CD1c-positive myeloid dendritic cell (primary cell): ENCODE measurements around the gene HRH1.
"Not testable (repeated sequence)": the region's sequence is repeated elsewhere in the genome, so short reads cannot be mapped to it uniquely, and the experiment has no call there.

ENCODE experiments used
- DNase-seq: peaks from one replicate; pipeline ENCODE4 v3.0.0-alpha.2; 2016; ENCODE audit errors: extremely low spot score

Gene HRH1

DNA sequence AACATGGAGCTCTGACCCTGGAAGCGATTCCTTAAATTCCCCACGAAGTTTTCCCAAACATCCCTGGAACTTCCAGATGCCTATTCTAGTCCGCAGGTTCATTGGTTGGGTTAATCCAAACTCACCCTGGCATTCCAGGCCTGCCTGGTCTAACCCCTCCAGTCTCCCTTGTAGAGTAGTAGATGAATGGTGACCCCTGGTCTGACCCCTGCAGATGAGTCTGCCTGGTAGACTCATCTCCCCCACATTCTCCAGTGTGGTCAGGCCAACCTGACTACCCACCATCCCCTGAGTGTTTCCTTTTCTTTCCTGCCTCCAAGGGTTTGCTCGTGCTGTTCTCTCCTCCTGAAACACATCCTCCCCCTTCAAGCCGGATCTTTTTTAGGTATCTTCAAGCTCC, 10.8 kb upstream of the HRH1 start:
- no peak for DNase-seq

GRCh38 chr3:11144996-11145395, 9.3 kb upstream of the HRH1 start:
- DNase-seq: no peak

DNA sequence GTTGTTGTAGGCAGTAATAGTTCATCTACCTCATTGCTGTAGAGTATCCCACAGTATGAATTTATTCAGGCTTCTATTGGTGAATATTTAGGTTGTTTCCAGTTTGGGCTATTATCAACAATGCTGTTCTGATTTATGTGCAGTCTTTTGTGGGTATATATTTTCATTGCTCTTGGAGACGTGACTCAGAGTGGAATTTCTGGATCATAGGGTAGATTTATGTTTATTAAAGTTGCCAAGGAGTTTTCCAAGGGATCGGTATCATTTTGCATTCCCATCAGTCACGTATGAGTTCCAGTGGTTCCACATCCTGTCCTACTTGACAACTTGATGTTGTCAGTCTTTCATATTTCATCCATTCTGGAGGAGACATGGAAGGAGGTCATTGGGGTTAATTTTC, 8.4 kb upstream of the HRH1 start:
- DNase-seq: no peak

- no peak for DNase-seq
Observed at GRCh38 chr3:11146773-11147660, 7.3 kb upstream of the HRH1 start.

DNA sequence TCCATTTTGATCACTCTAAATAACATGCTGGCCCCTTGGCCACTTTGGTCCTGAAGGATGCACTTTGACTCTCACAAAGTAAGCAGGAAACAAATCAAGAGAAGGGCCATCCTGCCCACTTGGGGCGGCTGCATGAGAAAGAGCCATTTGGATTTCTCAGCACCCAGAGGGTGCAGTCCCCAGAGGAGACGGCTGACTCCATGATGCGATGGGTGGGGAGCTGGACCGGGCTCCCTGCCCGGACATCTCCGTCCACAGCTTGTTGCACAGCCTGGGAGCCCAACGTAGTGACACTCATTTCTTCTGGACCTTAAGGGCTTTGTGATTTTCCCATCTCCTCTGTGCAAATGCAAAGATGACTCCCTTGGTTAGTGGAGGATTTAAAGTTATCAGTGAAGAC, 4.0 kb upstream of the HRH1 start:
- DNase-seq: no peak

- DNase-seq: peak; percentile 38
Observed at GRCh38 chr3:11152301-11152700, 2.0 kb upstream of the HRH1 start.

- peak; percentile 6 for DNase-seq
Observed at GRCh38 chr3:11154953-11155325, 646 bp downstream of the HRH1 start.

GRCh38 chr3:11155341-11156025, 1.2 kb downstream of the HRH1 start:
- DNase-seq: peak; percentile 50

DNA sequence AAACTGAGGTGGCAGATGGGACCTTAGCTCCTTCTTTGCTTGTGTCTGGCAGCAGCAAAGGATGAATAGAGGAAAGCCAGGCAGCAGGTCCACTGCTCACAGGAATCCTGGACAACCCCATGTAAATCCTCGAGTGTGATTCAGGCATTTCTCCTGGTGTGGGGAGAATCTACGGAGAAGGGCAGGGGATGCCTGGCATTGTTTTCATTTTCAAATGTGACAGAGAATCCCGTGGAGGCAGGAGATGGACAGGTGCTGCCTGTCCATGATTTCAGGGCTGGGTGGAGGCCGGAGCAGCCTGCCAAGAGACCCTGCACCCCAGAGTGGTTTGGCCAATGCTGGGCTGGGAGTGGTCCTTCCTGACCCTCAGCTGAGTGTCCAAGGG, 1.7 kb downstream of the HRH1 start:
- DNase-seq: no peak

DNA sequence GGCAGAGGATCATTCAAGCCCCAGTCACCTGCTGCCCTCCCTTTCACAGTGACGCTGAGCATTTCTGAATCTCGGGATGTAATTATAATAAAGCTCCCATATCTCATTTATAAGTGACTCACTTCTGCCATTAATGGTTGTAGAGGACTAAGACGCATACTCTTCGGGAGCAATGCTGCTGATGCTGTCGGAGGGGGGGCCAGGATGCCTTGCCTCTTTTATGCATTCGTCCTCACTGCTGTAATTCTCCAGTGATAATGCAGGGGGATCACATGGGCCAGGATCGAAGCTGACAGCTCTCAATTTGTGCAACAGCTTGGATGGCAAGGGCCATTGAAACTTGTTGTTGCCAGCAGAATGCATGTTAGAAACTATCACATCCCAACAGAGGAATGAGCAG, 3.1 kb downstream of the HRH1 start:
- DNase-seq: no peak

GRCh38 chr3:11159421-11159904, 5.2 kb downstream of the HRH1 start:
- peak; percentile 90 for DNase-seq

GRCh38 chr3:11161666-11162065, 7.4 kb downstream of the HRH1 start:
- no peak for DNase-seq

- no peak for DNase-seq
Observed at GRCh38 chr3:11162401-11163345, 8.4 kb downstream of the HRH1 start.

- no peak for DNase-seq
Observed at GRCh38 chr3:11164607-11165006, 10.3 kb downstream of the HRH1 start.

- DNase-seq: no peak
Observed at GRCh38 chr3:11165476-11165875, 11.2 kb downstream of the HRH1 start.

DNA sequence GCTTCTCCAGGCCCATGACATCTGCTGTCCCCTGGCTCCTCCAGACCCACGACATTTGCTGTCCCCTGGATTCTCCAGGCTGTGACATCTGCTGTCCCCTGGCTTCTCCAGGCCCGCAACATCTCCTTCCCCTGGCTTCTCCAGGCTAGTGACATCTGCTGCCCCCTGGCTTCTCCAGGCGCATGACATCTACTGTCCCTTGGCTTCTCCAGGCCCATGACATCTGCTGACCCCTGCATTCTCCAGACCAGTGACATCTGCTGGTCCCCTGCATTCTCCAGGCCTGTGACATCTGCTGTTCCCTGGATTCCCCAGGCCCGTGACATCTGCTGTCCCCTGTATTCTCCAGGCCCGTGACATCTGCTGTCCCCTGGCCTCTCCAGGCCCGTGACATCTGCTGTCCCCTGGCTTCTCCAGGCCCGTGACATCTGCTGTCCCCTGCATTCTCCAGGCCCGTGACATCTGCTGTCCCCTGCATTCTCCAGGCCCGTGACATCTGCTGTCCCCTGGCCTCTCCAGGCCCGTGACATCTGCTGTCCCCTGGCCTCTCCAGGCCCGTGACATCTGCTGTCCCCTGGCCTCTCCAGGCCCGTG, 12.6 kb downstream of the HRH1 start:
- not testable (repeated sequence) for DNase-seq

- DNase-seq: no peak
Observed at GRCh38 chr3:11167590-11167989, 13.3 kb downstream of the HRH1 start.

DNA sequence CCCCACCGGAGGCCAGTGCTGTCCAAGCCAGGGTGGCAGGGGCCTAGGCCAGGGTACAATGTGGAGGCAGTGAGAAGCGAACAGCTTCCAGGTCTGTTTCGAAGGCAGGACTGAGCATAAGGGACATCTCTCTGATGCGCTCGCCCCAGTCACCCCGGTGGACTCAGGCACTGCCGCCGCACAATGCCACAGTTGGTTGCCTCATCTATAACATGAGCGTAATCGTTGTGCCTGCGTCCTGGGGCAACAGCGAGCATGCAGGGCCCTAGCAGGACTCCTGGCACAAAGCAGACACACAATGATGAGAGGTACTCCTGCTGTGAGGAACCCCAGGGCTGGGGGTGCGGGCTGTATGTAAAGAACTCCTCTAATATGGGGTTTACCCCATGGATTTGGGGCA, 14.1 kb downstream of the HRH1 start:
- no peak for DNase-seq

DNA sequence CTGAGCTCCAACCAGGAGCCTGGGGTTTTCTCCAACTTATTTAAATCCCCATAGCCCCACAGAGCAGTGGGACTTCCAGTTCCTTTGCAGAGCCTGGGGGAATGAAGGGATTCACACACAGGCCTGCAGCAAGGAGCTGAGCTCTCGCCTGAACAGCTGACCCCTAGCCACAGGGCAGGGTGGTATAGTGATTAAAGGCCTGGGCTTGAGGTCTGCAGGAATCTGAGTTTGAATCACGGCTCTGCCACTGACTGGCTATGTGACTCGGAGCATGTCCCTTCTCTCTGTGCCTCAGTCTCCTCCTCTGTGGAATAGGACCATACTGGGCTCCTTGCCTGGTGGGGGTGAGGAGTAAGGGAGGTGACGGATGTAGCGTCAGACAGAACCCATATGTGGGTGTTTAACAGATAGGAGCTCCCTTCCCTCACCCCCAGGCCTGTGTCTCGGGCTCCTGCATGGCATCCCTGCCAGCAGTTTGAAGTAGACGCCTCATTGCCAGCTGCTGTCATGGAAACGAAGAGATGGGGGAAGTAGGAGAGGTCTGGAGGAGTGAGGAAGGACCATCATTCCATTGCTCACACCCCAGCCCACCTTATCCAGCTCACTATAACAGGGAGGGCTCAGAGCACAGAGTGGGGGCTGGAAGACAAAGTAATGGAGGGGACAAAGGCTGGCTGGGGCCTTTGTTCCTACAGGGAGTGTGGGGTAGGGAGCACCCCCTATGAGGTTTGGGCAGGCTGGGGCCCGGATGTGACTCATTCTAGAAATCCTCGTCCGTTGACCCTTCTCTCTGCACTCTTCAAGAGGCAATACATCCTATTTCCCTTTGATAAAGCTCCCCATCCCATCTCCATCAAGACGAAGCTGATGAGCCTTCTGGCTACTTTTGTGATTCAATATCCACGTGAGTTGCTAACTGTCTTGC, 14.8 kb downstream of the HRH1 start:
- no peak for DNase-seq

GRCh38 chr3:11170052-11170770, 15.9 kb downstream of the HRH1 start:
- no peak for DNase-seq
